Stimulated activated CD4-positive, alpha-beta T cell treated with anti-CD3 and anti-CD28 coated beads, Interleukin-1b, Interleukin-23, amount 100 ng/mL, for 48 hours (primary cell): Measurements from ENCODE around the gene UBE2D2.

ENCODE experiments used
- DNase-seq: peaks from one replicate; pipeline ENCODE4 v3.0.0-alpha.2; 2020

The UBE2D2 gene

DNA sequence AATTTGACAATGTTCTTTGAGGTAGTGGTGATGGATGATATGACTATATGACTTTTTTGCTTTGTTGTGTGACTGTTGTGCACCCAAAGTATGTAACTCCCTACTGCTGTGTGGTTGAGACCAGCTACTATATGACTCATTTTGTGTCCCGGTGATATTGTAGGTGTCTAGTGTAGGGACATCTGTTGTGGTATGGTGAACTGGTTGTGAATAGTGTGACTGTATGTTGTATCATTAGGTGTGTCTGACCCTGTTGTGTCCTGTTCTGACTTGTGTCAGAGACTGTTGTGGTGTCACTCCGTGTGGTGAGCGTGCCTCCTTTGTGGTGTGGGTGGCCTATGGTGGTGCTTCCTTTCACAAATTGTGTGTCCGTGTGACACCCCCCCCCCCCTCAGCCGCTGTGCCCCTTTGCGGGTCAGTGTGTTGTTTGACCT lies 75.9 kb downstream of the UBE2D2 start:
- DNase-seq: peak; percentile 56

DNA sequence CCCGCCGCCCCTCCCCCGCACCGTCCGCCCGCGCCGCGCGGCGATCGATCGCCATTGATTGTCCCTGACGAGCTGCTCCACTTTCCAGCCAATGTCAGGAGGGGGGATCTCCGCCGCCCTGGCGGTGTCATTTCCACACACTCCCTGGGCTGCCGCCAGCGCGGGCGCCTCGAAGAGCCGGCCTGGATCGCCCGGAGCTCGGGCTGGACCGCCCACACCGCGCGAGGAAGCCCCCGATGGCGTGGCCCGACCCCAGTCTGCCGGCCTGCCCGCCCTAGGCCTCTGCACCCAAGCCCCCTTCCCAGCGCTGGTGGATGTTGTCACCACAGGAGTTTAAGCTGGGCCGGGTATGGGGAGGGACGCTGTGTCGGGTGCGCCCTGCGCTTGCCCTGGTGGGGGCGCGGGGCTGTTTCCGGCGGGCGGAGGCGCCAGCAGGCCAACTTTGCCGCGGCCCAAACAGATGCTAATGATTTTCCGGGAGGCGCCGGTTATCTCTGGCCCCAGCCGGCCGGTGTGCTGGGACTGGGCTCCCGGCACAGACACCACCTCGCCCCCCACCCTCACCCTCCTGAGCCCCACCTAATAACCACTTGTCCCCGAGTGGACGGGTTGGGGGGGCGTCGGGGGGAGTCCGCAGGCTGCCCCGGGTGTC lies 76.4 kb downstream of the UBE2D2 start:
- DNase-seq: peak; percentile 52

DNA sequence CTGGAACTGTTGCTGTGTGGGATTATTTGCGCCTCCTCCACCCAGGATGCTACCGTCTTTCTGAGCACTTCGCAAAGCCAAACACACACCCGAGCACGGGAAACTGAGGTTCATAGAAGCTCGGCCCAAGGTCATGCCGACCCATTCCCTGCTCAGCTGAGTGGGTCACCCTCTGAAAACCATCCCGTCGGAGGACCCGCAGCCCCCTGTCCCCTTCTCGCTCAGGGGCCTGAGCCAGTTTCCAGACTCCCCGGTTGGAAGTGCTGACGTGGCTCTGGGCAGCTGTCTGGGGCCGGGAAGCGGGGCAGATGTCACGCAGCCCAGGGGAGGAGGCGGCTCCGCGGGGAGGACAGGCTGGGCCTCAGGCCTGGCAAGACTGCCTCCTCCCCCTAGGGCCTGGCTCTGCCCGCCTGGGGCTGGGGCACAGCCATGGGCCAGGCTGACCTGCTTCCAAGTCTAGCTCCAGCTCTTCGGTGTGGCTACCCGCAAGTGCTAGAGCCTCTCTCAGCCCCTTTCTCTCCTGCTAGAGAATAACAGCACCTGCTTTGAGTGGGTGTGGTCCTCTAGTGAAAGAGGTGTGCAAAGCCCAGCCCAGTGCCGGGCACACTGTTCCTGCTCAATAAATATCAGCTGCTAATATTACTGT lies 77.1 kb downstream of the UBE2D2 start:
- no peak for DNase-seq

DNA sequence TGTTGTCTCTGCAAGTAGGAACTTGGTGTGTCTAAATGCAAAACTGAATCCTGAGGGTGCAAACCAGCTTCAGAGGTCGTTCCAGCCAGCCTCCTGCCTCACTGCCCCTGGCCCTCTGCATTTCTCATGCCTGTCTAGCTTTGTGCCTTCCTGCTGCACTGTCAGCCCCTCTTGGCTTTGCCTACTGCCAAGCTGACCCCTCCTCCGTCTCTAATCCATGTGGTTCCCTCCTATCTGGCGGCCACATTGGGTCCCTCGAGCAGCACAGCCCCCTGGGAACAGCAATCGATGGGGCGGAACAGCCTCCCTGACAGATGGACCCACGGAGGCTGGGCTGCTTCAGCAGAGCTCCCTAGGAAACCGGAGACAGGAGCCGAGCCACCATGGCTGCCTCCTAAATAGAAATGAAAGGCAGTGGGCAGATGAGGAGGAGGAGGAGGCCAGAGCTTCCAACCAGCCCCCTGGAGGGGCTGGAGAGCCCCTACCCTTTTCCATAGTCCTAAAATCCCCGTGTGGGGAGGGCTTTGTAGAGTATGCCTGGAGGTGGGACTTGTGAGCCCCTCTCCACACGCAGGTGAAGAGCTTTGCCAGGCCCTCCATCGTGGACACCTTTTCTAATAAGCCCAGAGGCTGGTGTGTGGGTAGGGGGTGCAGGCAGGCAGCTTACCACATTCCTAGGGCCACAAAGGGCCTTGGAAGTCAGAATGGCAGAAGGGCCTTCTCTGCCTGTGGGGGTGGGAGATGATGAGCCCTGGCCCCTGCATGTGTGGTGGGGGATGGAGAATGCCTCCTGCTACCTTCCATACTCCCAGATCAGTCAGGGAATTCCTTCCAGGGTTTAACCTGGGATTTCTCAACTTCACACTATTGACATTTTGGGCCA lies 77.8 kb downstream of the UBE2D2 start:
- no peak for DNase-seq

DNA sequence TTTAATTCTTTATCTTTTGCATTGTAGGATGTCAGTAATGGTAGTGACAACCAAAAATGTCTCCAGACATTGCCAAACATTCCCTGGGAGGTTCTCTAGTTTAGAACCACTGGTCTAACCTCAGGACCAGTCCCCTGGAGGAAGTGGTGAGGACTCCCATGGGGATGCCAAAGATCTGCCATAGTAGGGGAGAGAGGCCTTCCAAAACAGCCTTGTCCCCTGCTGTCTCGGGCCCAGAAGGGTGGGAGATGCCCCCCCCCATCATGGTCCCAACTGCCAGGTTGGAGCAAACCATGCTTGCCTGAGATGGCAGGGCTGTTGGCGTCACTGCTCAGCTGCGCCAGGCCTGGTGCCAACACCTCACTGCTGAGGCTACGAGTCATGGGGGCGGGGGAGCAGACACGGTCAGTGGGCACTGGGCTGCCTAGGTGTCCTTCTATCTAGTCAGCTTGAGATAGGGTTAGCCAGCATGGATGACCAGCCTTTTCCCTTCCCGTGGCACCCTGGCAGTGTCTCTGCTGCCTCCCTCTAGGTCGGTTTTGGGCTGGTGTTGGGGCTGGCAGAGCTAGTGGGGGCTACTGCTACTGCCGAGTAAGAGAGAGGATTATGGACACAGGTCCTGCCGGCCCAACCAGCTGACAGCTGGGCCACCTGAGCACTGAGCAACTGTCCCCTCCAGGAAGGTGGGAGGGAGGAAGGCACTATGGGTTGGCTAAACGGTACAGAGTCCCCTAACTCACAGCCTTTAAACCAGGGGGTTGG lies 78.7 kb downstream of the UBE2D2 start:
- DNase-seq: no peak

DNA sequence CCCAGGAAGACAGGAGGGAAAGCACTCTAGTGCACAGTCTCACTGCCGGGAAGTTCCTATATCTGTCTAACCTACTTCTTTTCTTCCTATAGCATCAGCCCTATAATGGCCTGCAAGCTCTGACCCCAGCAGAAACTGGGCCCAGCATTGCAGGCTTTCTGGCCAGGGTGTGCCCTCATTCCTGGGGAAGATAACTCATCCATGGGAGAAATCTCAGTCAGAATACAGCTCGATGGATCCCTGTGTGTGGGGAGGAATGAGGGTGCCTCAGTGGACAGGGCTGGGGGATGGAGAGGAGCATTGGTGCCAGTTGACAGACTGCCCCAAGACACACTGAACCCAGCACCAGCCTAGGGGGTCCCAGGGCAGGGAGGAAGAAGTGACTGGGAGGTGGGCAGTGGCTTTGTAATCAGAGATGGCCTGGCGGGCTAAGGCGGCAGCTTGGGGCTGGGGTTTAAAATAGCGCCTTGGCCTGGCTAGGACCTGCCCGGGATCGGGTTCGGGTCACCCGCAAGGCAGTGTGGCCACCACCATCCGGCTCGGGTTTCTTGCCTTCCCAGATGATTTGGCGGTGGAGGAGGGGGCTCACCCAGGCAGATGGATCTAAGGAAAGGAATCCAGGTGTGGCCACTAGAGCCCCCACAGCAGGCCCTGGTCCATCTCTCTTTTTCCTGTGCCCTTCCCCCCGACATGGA lies 79.4 kb downstream of the UBE2D2 start:
- no peak for DNase-seq

DNA sequence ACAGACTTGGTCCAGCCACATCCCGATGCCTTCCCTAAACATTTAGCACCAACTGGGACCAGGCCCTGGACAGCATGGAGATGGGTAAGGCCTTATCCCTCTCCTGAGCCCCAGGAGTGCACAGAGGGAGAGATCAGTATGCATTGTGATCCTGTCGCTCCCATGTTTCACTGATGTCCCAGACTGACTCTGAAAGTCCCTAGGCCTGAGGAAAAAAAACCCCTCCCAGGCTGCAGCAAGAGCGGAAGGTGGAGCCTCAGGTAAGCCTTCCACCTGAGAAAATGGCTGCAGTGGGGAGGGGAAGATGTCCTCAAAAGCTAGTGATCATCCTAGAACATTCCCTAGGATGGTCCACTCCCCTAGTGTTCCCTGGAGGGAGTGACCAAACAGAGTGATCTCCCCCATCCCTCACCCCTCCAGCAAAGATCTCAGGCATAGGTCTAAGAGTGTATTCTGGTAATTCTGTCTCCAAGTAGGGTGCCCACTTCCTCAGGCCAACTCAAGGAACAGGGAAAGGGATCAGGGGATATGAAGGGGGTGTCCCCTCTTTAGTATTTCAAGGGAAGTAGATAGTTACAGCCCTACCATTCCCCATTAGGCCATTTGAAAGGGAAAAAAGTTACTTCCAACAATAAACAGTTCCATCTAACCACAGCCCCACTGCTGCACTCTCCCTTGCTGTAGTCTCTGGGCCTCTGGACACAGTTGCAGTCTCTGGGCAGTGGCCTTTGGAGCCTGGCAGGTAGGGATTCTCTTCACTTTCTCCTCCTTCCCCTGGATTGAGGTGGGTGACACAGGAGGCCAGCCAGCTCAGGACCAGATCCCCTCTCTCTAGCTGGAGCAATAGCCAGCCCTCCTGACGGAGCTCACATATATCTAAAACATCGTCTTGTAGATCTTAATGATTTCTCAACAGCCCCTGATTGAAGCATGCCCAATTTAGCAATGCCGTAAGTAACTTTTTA lies 80.3 kb downstream of the UBE2D2 start:
- DNase-seq: no peak

DNA sequence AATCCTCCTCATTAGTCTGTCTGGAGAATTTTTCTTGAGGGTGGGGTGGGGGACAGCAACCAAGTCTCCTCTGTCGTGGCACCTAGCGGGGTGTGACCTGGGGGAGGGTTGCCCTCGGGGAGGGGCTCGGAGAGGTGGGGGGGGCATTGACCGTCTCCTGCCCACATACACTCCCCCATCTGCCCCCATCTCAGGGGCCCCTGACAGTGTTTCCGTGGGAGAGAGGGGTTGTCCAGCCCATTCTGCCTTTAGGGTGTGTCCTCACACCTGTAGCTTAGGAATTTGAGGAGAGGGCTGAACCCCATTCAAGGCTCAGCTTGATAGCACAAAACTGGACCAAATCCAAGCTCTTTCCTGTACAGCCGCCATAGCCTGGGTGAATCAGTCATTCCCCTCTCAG lies 81.1 kb downstream of the UBE2D2 start:
- no peak for DNase-seq

DNA sequence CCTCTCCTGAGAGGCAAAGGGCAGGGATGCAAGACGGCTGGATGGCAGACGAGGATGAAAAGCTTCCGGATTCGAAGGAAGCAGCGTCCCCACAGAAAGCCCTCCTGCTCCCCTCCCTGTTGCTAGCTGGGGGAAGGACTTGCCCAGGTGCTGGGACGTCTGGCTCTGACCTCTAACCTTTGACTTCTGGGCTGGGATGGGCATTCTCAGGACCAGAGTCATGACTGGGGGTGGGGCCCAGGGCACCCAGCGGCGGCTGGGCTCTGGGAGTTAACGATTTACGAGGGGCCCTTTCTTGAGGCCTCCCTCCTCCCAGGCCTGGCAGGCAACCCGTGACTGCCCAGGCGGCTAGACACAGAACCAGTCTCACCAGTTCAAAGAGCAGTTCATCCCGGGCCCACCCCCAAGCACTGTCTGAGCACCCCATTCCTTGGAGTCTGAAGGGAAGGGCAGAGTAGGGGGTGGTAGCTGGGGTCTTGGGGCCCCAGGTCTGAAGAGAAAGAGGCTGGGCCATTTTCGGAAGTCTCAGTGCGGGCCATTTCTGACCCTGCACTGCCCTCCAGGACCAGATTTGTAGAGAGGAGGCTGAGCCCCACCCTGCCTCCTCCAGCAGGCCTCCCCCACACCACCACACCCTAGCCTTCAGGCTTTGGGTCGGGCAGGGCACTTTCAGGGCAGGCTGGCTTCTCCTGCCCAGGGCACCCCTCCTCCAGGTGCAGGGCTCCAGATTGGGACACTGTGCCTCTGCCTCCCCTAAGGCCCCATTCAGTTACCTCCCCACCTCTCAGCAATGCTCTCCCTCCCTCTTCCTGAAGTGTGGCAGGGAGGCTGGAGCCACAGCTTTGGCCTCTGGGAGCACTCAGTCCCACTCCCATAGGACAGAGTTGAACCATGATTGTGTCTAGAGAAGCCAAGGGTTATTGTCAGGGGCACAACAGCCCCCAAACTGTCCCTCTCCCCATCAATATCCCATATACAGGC lies 82.0 kb downstream of the UBE2D2 start:
- no peak for DNase-seq

DNA sequence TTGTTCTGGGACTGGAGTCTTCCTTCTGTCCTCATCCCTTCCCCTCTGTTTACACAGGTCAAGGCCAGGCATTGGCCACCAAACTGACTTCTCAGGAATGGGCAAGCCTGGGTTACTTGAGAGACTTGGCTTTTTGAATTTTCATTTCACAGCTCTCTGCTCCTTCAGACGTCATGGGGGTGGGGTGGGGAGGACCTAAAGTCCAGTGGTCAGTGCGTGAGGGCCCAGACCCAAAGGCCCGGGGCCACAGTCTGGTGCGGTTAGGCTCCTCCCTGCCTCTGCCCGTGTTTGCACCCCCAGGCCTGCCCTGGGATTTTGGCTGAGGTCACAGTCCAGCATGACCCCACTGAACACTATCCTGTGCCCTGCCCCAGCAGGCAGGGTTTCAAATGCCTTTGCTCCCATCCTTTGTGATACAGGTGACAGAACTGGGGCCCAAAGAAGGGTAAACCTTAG lies 82.9 kb downstream of the UBE2D2 start:
- no peak for DNase-seq

DNA sequence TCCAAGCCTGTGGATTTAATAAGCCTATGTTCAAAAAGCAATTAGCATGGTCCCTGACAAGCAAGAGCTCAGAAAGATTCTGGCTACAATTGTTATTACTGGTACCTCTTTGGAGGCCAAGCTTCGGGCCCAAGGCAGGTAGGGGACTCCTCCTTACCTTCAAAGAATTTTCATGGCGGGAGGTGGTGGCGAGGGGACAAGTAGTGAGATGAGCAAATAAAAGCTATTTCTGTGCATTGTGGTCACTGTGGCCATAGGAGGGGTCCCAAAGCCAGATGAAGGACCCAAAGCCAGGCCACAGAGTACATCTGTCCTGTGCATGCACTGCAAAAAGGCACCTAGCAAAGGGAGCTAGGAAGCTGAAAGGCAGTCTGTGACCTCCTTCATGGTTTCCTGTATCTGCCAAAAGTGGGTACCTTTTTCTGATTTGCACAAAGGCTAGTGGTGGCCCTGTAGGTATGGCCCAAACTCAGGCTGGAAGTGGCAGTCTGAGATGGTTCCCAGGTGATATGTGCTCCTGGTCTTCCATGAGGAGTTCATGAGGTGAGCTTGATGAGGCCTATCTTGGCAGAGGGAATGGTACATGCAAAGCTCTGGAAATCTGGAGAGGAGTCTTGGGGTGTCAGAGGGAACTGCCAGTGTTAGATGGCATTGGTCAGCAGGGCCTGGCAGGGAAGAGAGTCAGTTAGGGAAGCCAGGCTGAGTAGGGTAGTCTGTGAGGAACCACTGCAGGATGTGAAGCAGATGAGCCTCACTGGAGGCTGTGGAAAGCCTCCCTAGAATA lies 83.7 kb downstream of the UBE2D2 start:
- DNase-seq: no peak

DNA sequence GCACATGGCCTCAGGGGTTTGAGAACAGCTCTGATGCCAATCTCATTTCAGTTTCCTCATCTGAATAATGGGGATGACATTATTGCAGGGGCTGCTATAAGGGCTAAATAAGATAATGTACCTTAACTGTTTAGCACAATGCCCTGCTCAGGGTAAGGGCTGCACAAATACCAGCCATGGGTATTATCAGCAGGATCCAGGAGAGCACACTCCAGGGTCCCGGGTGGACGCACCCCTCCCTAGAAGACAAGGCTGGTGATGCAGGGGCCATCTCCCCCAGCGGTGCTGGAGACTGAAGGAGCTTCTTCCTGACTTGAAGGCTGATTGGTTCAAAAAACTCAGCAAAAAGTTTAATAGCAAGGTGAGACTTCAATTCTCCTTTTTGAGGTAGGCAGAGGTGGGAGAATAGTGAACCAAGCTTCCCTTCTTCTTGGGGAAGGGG lies 84.3 kb downstream of the UBE2D2 start:
- no peak for DNase-seq

DNA sequence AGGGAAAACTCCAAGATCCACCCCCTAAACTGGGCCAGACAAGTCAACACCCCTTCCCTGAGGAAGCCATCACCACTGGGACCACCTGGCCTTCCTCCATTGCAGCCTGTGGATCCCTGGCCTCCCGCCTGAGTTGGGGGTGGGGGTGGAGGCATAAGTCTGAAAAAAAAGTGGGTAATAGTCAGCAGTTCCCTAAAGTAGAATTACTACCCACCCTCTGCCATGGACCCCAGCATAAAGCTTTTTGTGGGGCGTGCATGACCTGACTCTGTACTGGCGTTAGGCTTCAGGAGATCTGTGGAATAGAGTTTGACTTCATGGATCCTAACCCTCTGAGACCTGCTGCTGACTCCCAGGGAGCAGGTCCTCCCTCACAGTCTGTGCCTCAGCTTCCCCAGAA lies 85.0 kb downstream of the UBE2D2 start:
- DNase-seq: no peak

DNA sequence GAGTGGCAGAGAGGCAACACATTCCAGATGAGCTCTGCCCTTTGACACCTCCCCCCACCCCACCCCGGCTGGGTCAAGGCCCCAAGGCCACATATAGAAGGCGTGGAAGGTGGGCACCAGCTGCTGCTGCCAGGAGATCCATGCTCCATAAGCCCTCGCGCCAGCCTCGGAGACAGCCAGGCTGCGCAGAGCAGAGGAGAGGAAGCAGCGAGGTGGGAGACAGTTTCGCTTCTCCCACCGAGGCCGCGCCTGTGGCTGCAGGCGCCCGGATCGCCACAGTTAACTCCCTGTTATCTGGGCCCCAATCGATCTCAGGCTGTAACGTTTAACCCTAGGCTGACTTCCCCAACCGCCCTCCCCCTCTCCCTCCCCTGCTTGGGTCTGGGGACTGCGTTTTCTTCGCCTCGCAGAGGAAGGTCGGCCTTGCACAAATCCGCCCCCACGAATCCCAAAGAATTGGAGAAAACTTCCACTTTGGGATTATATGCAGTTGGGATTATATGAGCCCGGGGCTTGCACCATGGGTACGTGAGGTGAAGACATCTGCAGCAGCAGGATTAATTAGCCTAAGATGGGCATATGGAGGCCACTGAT lies 85.9 kb downstream of the UBE2D2 start:
- DNase-seq: no peak

DNA sequence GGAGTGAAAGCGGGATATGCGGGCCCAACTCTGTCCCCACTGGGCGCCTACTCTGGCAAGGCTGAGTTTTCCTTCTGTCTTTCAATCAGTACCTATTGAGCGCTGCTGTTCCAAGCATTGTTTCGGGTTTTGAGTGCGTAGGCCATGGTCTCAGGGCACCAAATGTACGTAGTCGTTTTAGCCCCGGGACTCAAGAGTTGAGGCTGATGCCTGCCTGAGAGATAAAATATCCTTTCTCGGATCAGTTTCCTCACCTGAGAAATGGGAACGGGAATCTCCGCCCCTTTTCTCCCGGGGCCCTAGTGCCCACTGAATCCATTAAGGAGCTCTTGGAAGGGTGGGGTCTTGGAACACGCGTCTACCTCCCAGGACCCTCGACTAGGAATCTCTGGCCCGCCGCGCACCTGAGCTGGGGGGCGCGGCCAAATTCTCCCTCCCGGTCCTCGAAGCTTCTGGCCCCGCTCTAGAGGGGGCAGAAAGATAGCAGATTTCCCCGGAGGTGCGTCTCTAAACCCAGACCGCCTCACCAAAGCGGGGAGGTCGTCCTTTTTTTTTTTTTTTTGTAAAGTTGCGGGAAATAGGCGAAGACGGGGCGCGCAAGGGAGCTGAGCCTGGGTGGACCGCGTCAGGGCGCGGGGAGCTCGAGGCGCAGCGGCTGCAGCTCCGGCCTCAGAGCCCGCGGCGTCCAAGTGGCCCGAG lies 86.5 kb downstream of the UBE2D2 start:
- no peak for DNase-seq

DNA sequence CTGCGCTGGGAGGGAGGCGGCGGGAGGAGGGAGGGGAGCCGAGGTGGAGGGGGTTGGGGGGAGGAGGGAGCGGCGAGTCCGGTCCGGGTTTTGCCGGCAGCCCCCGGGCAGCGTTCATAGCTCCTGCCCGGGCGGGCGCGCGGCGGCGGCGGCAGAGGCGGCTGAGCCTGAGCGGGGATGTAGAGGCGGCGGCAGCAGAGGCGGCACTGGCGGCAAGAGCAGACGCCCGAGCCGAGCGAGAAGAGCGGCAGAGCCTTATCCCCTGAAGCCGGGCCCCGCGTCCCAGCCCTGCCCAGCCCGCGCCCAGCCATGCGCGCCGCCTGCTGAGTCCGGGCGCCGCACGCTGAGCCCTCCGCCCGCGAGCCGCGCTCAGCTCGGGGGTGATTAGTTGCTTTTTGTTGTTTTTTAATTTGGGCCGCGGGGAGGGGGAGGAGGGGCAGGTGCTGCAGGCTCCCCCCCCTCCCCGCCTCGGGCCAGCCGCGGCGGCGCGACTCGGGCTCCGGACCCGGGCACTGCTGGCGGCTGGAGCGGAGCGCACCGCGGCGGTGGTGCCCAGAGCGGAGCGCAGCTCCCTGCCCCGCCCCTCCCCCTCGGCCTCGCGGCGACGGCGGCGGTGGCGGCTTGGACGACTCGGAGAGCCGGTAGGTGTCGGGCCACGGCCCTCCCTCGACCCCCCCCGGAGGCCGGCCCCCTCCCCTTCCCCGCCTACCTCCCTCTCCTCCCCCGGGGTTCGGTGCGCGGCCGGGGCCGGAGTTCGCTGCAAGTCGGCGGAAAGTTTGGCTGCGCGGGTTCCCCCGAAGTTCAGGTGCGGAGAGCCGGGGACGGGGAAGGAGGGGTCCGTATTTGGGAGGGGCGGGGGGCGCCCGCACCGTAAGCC lies 87.3 kb downstream of the UBE2D2 start, which contains the start of gene CXXC5:
Gene CXXC5 (plus strand): TSS at position 145 of the 877 bp plus-strand sequence. CDS start 32,175 bp downstream, outside the sequence.
- DNase-seq: peak; percentile 47
